Stimulated activated CD4-positive, alpha-beta T cell treated with anti-CD3 and anti-CD28 coated beads, TNF-alpha, amount 100 ng/mL, for 24 hours (primary cell): ENCODE measurements around the gene RERE.

Experiments used
- DNase-seq, 3 experiments: peaks; one replicate each; pipeline ENCODE4 v3.0.0-alpha.2; 2020; ENCODE audit warnings: low read depth in 3 of 3

Gene RERE

DNA sequence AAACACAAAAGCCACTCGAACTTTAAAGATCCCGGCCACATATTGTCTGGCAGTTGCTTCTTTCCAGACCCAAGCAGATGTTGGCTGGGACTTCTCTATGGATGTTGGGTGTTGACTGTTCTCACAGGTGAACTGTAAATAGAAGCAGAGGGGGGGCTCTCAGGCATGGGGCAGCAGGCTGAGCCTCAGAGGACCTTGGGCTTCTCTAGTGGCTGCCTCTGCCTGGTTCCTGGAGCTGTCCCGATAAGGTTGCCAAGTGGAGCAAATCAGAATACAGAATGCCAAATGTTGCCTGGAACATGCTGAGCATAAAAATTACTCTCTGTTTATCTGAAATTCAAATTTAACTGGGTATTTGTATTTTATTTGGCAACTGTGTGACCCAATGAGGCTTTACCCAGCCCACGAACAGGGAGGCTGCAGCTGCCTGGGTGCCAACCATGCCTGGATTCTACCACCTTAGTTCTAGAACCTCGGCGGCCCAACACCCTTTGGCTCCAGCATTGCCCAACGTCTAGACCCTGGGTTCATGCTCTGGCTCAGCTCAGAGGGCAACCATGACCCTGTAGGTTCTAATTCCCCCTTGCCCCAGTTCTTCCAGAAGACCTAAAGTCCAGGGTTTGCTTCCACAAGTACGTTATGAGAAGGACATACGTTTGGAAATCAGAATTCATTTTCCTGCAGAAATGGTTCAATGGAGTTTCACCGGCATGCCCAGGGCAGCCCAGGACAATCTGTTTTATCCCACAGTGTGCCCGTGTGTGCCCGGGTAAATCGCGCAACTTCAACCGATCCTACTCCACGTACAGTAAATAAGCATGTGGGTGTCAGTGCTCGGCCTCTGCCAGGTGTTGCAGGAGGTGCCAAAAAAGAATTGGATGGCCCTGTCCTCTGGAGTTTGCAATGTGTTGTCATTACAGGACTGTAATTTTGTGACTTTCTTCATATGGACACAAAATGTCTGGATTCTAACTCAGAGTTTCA is 504.9 kb downstream of the RERE start:
- DNase-seq: no peak

DNA sequence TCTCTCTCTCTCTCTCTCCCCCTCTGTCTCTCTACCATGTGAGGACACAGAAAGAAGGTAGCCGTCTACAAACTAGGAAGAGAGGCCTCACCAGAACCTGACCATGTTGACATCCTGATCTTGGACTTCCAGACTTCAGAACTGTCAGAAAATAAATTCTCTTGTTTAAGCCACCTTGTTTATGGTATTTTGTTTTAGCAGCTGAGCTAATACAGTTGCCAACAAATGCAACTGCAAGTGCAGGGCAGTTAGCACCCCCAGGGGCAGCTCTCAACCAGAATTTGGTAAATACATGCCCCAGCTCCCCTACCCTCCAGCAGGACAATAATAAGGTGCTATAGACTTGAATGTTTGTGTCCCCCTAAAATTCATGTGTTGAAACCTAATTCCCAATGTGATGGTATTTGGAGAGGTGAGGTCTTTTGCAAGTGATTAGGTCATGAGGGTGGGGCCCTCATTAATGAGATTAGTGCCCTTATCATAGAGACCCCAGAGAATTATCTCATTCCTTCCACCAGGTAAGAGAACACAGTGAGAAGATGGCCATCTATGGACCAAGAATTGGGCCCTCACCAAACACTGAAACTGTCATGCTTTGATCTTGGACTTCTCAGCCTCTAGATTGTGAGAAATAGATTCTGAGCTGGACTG is 506.2 kb downstream of the RERE start:
- no peak for DNase-seq

DNA sequence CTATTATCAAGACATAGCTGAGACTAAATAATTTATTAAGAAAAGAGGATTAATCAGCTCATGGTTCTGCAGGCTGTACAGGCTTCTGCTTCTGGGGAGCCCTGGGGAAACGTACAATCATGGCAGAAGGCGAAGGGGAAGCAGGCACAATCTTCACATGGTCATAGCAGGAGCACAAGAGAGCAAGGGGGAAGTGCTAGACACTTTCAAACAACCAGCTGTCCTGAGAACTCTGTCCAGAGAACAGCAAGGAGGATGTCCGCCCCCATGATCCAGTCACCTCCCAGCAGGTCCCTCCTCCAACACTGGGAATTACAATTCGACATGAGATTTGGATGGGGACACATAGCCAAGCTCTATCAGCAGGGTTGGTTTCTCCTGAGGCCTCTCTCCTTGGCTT is 509.8 kb downstream of the RERE start:
- DNase-seq: no peak

DNA sequence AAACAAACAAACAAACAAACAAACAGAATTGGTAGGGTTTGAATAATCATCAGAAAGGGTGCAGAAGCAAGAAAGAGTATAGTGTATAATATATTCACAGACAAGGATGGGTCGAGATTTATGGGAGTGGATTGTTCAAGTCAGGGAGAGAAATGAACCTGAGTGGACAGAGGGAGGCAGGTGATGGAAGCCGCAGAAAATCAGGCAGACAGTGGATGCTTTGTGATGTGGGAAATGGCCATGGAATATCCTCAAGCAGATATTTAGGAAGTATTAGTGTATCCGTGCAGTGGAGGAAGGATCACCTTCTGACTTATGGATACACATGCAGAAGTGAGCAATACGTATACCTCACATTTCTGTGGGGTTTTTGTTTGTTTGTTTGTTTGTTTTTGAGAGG is 513.6 kb downstream of the RERE start:
- DNase-seq: no peak

DNA sequence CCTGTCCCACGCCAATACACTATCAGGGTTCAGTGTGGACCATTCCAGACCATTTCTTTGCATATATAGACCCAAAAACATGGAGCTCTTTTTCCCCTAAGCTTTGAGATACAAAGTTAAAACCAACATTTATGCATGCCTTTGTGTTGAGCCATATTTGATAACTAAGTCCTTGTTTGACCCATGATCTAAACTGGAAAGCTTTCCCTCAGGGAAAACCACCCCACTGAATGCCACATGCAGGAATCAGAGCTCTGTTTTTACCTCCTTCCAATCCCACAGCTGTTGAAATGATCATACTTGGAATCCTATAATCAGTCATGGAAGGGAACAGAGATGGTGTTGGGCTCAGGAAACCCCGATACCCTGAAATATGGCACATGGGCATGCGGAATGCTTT is 514.3 kb downstream of the RERE start:
- no peak for DNase-seq
